RWPE2 (cell line): ENCODE results near the gene NCF4.

Experiments used
- ATAC-seq: fragments of 200-7000 bp; cut with Tn5 transposase; 3 replicates; pipeline ENCODE4 v1.9.1; 2021; ENCODE audit warnings: low read depth
- DNase-seq: peaks from one replicate; pipeline ENCODE4 v3.0.0-alpha.2; 2020; ENCODE audit warnings: low spot score
- H3K27ac ChIP-seq: fragments of 450-650 bp; 2 replicates; pipeline ENCODE4 v1.5.1; 2017; ENCODE audit warnings: mild to moderate bottlenecking; ENCODE audit not compliant: poor library complexity, severe bottlenecking
- H3K27me3 ChIP-seq: fragments of 250-450 bp; sonication (Bioruptor Pico); 2 replicates; pipeline ENCODE4 v1.5.1; 2021; ENCODE audit warnings: mild to moderate bottlenecking, moderate library complexity; ENCODE audit not compliant: insufficient read depth, poor library complexity, severe bottlenecking
- H3K36me3 ChIP-seq: fragments of 250-450 bp; sonication (Bioruptor Pico); 2 replicates; pipeline ENCODE4 v1.5.1; 2020; ENCODE audit warnings: low read depth, mild to moderate bottlenecking, moderate library complexity
- H3K4me1 ChIP-seq: fragments of 250-450 bp; sonication (Bioruptor Pico); 2 replicates; pipeline ENCODE4 v1.5.1; 2021; ENCODE audit warnings: mild to moderate bottlenecking, moderate library complexity; ENCODE audit not compliant: insufficient read depth, poor library complexity, severe bottlenecking
- H3K4me3 ChIP-seq: fragments of 250-450 bp; sonication (Bioruptor Pico); 2 replicates; pipeline ENCODE4 v1.5.1; 2021; ENCODE audit warnings: mild to moderate bottlenecking, moderate library complexity; ENCODE audit not compliant: severe bottlenecking
- H3K9me3 ChIP-seq: fragments of 250-450 bp; sonication (Bioruptor Pico); 2 replicates; pipeline ENCODE4 v1.5.1; 2021; ENCODE audit warnings: mild to moderate bottlenecking, moderate library complexity; ENCODE audit not compliant: severe bottlenecking
- TF ChIP-seq, protein P1 (sequence below): fragments of 450-650 bp; IDR thresholded peaks from one replicate; pipeline ENCODE4 v1.5.1; 2017; ENCODE audit warnings: mild to moderate bottlenecking, moderate library complexity; ENCODE audit not compliant: poor library complexity, severe bottlenecking

Gene NCF4

DNA sequence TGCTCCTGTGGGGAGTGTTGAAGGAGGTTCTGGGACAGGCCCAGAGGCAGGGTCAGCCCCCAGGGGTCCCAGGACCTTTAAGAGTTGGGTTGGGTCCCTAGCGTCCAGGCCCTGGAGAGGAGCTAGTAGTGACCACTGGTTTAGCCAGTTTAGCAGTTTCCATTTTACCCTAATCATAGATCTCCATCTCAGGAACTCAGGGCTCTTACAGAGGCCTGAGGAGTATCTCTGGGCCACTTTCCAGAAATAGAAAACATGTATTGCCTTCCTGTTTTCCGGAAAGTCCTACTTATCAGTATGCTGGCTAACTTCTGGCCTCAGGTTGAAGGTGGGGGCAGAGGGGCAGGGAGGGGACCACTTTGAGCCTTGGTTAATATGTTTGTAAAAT is 13.5 kb downstream of the NCF4 start:
- TF ChIP-seq, protein P1, sequence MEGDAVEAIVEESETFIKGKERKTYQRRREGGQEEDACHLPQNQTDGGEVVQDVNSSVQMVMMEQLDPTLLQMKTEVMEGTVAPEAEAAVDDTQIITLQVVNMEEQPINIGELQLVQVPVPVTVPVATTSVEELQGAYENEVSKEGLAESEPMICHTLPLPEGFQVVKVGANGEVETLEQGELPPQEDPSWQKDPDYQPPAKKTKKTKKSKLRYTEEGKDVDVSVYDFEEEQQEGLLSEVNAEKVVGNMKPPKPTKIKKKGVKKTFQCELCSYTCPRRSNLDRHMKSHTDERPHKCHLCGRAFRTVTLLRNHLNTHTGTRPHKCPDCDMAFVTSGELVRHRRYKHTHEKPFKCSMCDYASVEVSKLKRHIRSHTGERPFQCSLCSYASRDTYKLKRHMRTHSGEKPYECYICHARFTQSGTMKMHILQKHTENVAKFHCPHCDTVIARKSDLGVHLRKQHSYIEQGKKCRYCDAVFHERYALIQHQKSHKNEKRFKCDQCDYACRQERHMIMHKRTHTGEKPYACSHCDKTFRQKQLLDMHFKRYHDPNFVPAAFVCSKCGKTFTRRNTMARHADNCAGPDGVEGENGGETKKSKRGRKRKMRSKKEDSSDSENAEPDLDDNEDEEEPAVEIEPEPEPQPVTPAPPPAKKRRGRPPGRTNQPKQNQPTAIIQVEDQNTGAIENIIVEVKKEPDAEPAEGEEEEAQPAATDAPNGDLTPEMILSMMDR: no peak
- peaks cover 33% of the 10 kb centered on the region for H3K4me1 ChIP-seq
- H3K27me3 ChIP-seq: no peaks in the 10 kb centered on the region
- no peaks in the 10 kb centered on the region for H3K36me3 ChIP-seq
- DNase-seq: no peak
- no peaks in the 10 kb centered on the region for H3K9me3 ChIP-seq
- no peak for ATAC-seq
- H3K4me3 ChIP-seq: no peak overlapping the region
- peak overlapping the region; percentile 86 for H3K27ac ChIP-seq

GRCh38 chr22:36874736-36875135 is 13.9 kb downstream of the NCF4 start:
- H3K27me3 ChIP-seq: no peaks in the 10 kb centered on the region
- peaks cover 32% of the 10 kb centered on the region for H3K4me1 ChIP-seq
- no peaks in the 10 kb centered on the region for H3K36me3 ChIP-seq
- ATAC-seq (no peak), DNase-seq (no peak)
- peak overlapping the region; percentile 86 for H3K27ac ChIP-seq
- TF ChIP-seq, protein P1: no peak
- no peak overlapping the region for H3K4me3 ChIP-seq
- no peaks in the 10 kb centered on the region for H3K9me3 ChIP-seq

DNA sequence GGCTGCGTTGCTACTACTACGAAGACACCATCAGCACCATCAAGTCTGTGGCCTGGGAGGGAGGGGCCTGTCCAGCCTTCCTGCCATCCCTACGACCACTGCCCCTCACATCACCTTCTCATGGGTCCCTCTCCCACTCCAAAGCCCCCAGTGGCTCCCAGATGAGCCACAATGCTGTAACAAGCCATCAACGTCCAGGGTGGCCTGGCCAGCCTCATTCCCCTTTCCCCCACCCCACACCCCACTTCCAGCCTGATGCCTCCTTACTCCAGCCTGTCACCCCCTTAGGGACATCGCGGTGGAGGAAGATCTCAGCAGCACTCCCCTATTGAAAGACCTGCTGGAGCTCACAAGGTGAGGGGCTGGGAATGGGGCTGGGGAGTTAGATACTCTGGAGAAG is 14.9 kb downstream of the NCF4 start:
- Histone ChIP-seq H3K36me3 (no peaks in the 10 kb centered on the region), H3K9me3 (no peaks in the 10 kb centered on the region), H3K4me1 (peaks cover 22% of the 10 kb centered on the region), H3K27me3 (no peaks in the 10 kb centered on the region), H3K27ac (no peak overlapping the region), H3K4me3 (no peak overlapping the region)
- DNase-seq: no peak
- ATAC-seq: no peak
- TF ChIP-seq, protein P1: no peak

- TF ChIP-seq, protein P1: no peak
- Histone ChIP-seq H3K4me1 (no peaks in the 10 kb centered on the region), H3K9me3 (peaks cover 5% of the 10 kb centered on the region), H3K36me3 (no peaks in the 10 kb centered on the region), H3K27me3 (no peaks in the 10 kb centered on the region), H3K27ac (no peak overlapping the region), H3K4me3 (no peak overlapping the region)
- ATAC-seq (no peak), DNase-seq (no peak)
Observed at GRCh38 chr22:36879775-36880174, 19.0 kb downstream of the NCF4 start.

DNA sequence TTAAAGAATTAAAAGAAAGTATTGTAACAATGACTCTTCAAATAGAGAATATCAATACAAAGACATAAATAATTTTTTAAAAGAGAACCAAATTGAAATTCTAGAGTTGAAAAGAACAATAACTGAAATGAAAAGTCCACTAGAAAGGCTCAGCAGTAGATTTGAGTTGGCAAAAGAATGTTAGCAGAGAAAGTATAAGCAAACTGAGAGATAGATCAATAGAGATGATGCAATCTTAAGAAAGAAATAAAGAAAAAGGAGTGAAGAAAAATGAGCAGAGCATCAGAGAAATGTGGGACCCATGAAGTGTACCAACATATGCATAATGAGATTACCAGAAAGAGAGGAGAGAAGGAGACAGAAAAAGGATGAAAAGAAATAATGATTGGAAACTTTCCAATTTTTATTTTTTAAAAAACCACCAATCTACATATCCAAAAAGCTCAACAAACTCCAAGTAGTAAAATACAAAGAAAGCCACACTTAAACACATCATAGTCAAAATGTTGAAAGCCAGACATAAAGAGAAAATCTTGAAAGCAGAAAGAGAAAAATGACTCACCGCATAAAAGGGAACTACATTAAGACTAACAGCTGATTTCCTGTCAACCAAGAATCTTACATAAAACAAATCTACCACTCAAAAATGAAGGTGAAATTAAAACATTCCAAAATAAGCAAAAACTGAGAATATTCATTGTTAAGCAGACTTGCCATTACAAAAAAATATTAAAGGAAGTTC is 20.9 kb downstream of the NCF4 start:
- ATAC-seq (no peak), DNase-seq (no peak)
- Histone ChIP-seq H3K4me1 (no peaks in the 10 kb centered on the region), H3K27me3 (no peaks in the 10 kb centered on the region), H3K27ac (no peak overlapping the region), H3K36me3 (no peaks in the 10 kb centered on the region), H3K4me3 (no peak overlapping the region), H3K9me3 (peaks cover 5% of the 10 kb centered on the region)
- TF ChIP-seq, protein P1: no peak
